ENCODE measurements around the gene SPEN.

The SPEN gene

GRCh38 chr1:15945832-15946448 lies 98.4 kb downstream of the SPEN start:
- DNase-seq (ENCODE audit: low read depth) = no peak
- no peak overlapping the region for H3K4me3 ChIP-seq (ENCODE audit: low read depth, low read length)
- in situ Hi-C loops (cut with HindIII; ENCODE audit: low sequenced_read_pairs) = no loop called here
- TF ChIP-seq CTCF (IDR thresholded peaks at IDR 0.05; ENCODE audit: low read depth, low read length, missing control alignments) = no peak

- no peak for TF ChIP-seq CTCF (IDR thresholded peaks at IDR 0.05; ENCODE audit: low read depth, low read length, missing control alignments)
- no peak overlapping the region for H3K4me3 ChIP-seq (ENCODE audit: low read depth, low read length)
- in situ Hi-C loops (cut with HindIII; ENCODE audit: low sequenced_read_pairs) = no loop called here
- no peak for DNase-seq (ENCODE audit: low read depth)
These were observed 99.3 kb downstream of the SPEN start for GRCh38 chr1:15946571-15947381.

GRCh38 chr1:15947382-15948090 lies 100.0 kb downstream of the SPEN start:
- in situ Hi-C loops (cut with HindIII; ENCODE audit: low sequenced_read_pairs) = no loop called here
- no peak for TF ChIP-seq CTCF (IDR thresholded peaks at IDR 0.05; ENCODE audit: low read depth, low read length, missing control alignments)
- H3K4me3 ChIP-seq (ENCODE audit: low read depth, low read length) = no peak overlapping the region
- DNase-seq (ENCODE audit: low read depth) = no peak

- in situ Hi-C loops (cut with HindIII; ENCODE audit: low sequenced_read_pairs) = no loop called here
- no peak for TF ChIP-seq CTCF (IDR thresholded peaks at IDR 0.05; ENCODE audit: low read depth, low read length, missing control alignments)
- DNase-seq (ENCODE audit: low read depth) = no peak
- no peak overlapping the region for H3K4me3 ChIP-seq (ENCODE audit: low read depth, low read length)
These were observed 100.6 kb downstream of the SPEN start for GRCh38 chr1:15948091-15948591.

- no peak for TF ChIP-seq CTCF (IDR thresholded peaks at IDR 0.05; ENCODE audit: low read depth, low read length, missing control alignments)
- in situ Hi-C loops (cut with HindIII; ENCODE audit: low sequenced_read_pairs) = no loop called here
- no peak overlapping the region for H3K4me3 ChIP-seq (ENCODE audit: low read depth, low read length)
- DNase-seq (ENCODE audit: low read depth) = peak; percentile 95
These were observed 101.3 kb downstream of the SPEN start for GRCh38 chr1:15948595-15949452.

Data from astrocyte of the cerebellum (primary cell).